ENCODE data around the gene SHISA9. TPM values are rescaled to one million over a fixed set of nuclear protein-coding genes. Genes with fewer than 3 reads are reported as not detected.

The SHISA9 gene
- total RNA-seq, 2 donors from 2014 or later = 1.8 to 4.6 TPM

- WGBS, 2 donors = 88 to 91% methylated on average over 10 of the region's 10 CpGs
- intact Hi-C loops (cut with DNase I) = no loop called here
- TF ChIP-seq CTCF (IDR thresholded peaks at IDR 0.05) = no peak
- TF ChIP-seq POLR2A (IDR thresholded peaks at IDR 0.05) = no peak
- Histone ChIP-seq H3K4me3 (no peak overlapping the region), H3K27ac (no peak overlapping the region), H3K36me3 (replicated peaks in 1 of 2; ENCODE audit: insufficient read depth in 1 of 2, low read depth in 2 of 2) (no peaks in the 10 kb centered on the region), H3K4me1 (no peaks in the 10 kb centered on the region), H3K9me3 (no peaks in the 10 kb centered on the region), H3K27me3 (no peaks in the 10 kb centered on the region)
- DNase-seq (no peak), ATAC-seq (no peak)
Measured at GRCh38 chr16:13063457-13063856, 162.1 kb downstream of the SHISA9 start.

GRCh38 chr16:13064821-13065220 lies 163.4 kb downstream of the SHISA9 start:
- 34 to 37% methylated on average over 1 of the region's 1 CpG for WGBS, 2 donors
- Histone ChIP-seq H3K27me3 (no peaks in the 10 kb centered on the region), H3K27ac (no peak overlapping the region), H3K4me1 (no peaks in the 10 kb centered on the region), H3K36me3 (replicated peaks in 1 of 2; ENCODE audit: insufficient read depth in 1 of 2, low read depth in 2 of 2) (no peaks in the 10 kb centered on the region), H3K4me3 (no peak overlapping the region), H3K9me3 (no peaks in the 10 kb centered on the region)
- DNase-seq (no peak), ATAC-seq (no peak)
- TF ChIP-seq CTCF (IDR thresholded peaks at IDR 0.05) (no peak), POLR2A (IDR thresholded peaks at IDR 0.05) (no peak)
- intact Hi-C loops (cut with DNase I) = no loop called here

- no peak for TF ChIP-seq POLR2A (IDR thresholded peaks at IDR 0.05)
- no peak for TF ChIP-seq CTCF (IDR thresholded peaks at IDR 0.05)
- ATAC-seq = no peak
- no peaks in the 10 kb centered on the region for H3K27me3 ChIP-seq
- WGBS, 2 donors = 87 to 94% methylated on average over 7 of the region's 7 CpGs
- no peaks in the 10 kb centered on the region for H3K9me3 ChIP-seq
- DNase-seq = no peak
- H3K4me3 ChIP-seq = no peak overlapping the region
- intact Hi-C loops (cut with DNase I) = no loop called here
- no peaks in the 10 kb centered on the region for H3K36me3 ChIP-seq (replicated peaks in 1 of 2; ENCODE audit: insufficient read depth in 1 of 2, low read depth in 2 of 2)
- no peak overlapping the region for H3K27ac ChIP-seq
- H3K4me1 ChIP-seq = no peaks in the 10 kb centered on the region
Measured at GRCh38 chr16:13067648-13068047, 166.2 kb downstream of the SHISA9 start.

- Histone ChIP-seq H3K9me3 (no peaks in the 10 kb centered on the region), H3K4me3 (no peak overlapping the region), H3K36me3 (replicated peaks in 1 of 2; ENCODE audit: insufficient read depth in 1 of 2, low read depth in 2 of 2) (no peaks in the 10 kb centered on the region), H3K4me1 (no peaks in the 10 kb centered on the region), H3K27ac (peak overlapping the region in 1 of 4 donors; percentile 4), H3K27me3 (no peaks in the 10 kb centered on the region)
- TF ChIP-seq CTCF (IDR thresholded peaks at IDR 0.05) (peak in 1 of 7 experiments; percentile 36), POLR2A (IDR thresholded peaks at IDR 0.05) (no peak)
- DNase-seq (no peak), ATAC-seq (no peak)
- 89 to 92% methylated on average over 8 of the region's 8 CpGs for WGBS, 2 donors
- intact Hi-C loops (cut with DNase I) = no loop called here
Measured at GRCh38 chr16:13068912-13069583, 167.7 kb downstream of the SHISA9 start.

- intact Hi-C loops (cut with DNase I) = no loop called here
- ATAC-seq = no peak
- H3K4me1 ChIP-seq = no peaks in the 10 kb centered on the region
- peak overlapping the region in 1 of 4 donors; percentile 17 for H3K27ac ChIP-seq
- 0 to 6% methylated on average over 8 to 9 of the region's 9 CpGs for WGBS, 2 donors
- H3K27me3 ChIP-seq = no peaks in the 10 kb centered on the region
- H3K4me3 ChIP-seq = no peak overlapping the region
- TF ChIP-seq CTCF (IDR thresholded peaks at IDR 0.05) = no peak
- no peak for TF ChIP-seq POLR2A (IDR thresholded peaks at IDR 0.05)
- DNase-seq = peak; percentile 16 to 40 (median 34)
- H3K9me3 ChIP-seq = no peaks in the 10 kb centered on the region
- no peaks in the 10 kb centered on the region for H3K36me3 ChIP-seq (replicated peaks in 1 of 2; ENCODE audit: insufficient read depth in 1 of 2, low read depth in 2 of 2)
Measured at GRCh38 chr16:13070268-13070667, 168.9 kb downstream of the SHISA9 start.
